ENCODE measurements around the gene ERCC1. TPM values are rescaled to one million over a fixed set of nuclear protein-coding genes. Genes with fewer than 3 reads are reported as not detected.

ERCC1 gene
- total RNA-seq, 1 donor from 2014 or later, result 67.1 TPM

DNA sequence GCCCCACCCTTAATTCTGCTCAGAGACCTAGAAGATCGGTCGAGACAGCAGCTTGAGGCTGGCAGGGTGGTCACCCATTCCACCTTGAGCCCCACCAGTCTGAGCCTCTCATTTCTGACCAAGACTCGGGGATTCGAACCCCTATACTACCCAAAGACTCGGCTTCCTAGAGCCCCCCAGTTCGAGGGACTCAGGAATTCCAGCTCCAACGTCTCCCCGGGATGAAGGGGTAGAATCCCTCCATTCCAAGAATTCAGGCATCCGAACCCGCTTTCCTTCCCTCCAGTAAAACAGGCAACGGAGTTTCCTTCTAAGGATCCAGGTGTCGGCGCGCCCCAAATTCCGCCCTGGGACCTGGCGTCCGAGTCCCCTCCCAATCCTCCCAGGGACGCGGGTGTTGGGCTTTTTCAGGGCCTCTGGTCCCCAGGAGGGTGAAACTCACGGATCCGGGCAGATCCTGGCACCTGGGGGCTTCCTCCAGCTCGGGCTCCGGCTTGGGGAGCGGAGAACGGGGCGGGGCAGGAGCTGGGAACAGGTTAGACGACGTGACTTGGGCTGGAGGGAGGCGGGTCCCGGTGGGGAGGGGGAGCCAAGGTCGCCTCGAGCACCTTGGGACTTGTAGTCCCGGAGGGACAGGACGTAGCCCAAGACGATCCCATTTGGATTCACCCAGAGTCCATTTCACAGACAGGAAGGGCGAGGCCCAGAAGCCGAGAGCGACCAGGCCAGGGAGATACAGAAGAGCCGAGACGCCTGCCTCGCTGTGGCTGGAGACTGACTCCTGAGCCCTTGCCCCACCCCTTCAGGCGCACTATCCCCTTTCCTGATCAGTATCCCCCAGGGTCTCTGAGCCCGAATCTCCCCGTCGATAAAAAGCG is 18.9 kb downstream of the ERCC1 start, which contains the start of gene PPP1R13L:
PPP1R13L (minus strand) TSS at position 513 of the 878 bp plus-strand sequence. CDS start 6,751 bp downstream, outside the sequence.
- no peaks in the 10 kb centered on the region for H3K36me3 ChIP-seq (ENCODE audit: control insufficient read depth, insufficient read depth, low read length)
- peak within 1 kb of the TSS; percentile 86 for H3K4me3 ChIP-seq (ENCODE audit: low read depth, low read length)
- H3K27me3 ChIP-seq (ENCODE audit: control insufficient read depth, insufficient read depth, low read length), result no peaks in the 10 kb centered on the region
- peak; percentile 70 for DNase-seq (ENCODE audit: low read depth)
- TF ChIP-seq, protein P1, sequence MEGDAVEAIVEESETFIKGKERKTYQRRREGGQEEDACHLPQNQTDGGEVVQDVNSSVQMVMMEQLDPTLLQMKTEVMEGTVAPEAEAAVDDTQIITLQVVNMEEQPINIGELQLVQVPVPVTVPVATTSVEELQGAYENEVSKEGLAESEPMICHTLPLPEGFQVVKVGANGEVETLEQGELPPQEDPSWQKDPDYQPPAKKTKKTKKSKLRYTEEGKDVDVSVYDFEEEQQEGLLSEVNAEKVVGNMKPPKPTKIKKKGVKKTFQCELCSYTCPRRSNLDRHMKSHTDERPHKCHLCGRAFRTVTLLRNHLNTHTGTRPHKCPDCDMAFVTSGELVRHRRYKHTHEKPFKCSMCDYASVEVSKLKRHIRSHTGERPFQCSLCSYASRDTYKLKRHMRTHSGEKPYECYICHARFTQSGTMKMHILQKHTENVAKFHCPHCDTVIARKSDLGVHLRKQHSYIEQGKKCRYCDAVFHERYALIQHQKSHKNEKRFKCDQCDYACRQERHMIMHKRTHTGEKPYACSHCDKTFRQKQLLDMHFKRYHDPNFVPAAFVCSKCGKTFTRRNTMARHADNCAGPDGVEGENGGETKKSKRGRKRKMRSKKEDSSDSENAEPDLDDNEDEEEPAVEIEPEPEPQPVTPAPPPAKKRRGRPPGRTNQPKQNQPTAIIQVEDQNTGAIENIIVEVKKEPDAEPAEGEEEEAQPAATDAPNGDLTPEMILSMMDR (IDR thresholded peaks at IDR 0.05; ENCODE audit: insufficient read depth, low read length, poor library complexity, severe bottlenecking), result no peak

DNA sequence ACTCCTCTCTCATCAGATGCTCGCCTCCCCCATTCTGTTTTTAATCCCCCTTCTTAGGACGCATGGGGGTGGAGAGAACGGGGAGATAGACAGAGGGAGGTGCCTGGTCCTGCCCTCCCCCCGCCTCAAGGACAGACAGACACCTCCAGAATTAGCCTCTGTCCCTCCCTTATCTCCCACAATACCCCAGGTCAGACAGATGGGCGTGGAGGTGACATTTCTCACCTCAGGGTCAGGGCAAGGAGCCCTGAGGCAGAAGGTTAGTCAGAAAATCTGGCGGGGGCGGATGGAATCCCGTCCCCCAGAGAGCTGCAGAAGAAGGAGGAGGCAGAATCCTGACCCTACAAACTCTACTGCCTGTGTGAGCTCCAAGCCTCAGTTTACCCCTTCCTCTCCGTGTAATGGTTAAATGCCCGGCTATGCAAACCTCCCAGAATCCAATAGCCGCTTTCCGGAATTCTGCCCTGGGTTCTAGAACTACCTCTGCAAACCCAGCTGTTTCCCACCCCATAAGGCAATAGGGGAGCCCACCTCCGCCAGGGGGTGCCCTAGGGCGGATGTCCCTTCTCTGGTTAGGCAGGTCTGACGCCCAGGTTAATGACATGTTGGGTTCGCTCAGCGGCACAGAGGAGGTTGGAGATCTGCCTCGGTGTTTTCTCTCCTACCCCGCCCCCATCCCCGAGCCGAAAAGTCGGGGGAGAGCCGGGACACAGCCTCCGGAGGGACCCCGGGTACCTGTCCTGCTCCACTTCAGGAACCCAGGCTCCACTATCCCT is 19.7 kb downstream of the ERCC1 start:
- Histone ChIP-seq H3K4me3 (ENCODE audit: low read depth, low read length) (peak overlapping the region; percentile 86), H3K27me3 (ENCODE audit: control insufficient read depth, insufficient read depth, low read length) (no peaks in the 10 kb centered on the region), H3K36me3 (ENCODE audit: control insufficient read depth, insufficient read depth, low read length) (no peaks in the 10 kb centered on the region)
- TF ChIP-seq, protein P1 (IDR thresholded peaks at IDR 0.05; ENCODE audit: insufficient read depth, low read length, poor library complexity, severe bottlenecking), result peak; percentile 78
- DNase-seq (ENCODE audit: low read depth), result no peak

DNA sequence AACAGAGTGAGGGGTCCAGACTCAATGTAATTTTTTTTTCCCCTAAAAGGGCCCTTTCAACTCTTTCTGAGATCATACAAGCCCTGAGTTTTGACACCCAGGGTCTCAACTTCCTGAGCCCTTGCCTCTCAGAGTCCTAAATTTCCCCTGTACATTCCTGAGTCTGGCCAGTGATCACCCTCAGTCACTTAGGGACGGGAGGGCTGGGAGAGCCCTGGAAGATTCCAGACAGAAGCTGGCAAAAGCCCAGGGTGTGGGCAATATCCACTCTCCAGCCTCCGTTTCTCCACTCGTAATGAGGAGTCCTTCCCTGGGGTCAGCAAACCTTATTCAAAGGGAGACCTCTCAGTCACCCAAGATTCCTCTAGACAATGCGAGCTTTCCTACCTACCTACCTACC is 20.4 kb downstream of the ERCC1 start:
- Histone ChIP-seq H3K27me3 (ENCODE audit: control insufficient read depth, insufficient read depth, low read length) (no peaks in the 10 kb centered on the region), H3K36me3 (ENCODE audit: control insufficient read depth, insufficient read depth, low read length) (no peaks in the 10 kb centered on the region), H3K4me3 (ENCODE audit: low read depth, low read length) (no peak overlapping the region)
- no peak for DNase-seq (ENCODE audit: low read depth)
- TF ChIP-seq, protein P1 (IDR thresholded peaks at IDR 0.05; ENCODE audit: insufficient read depth, low read length, poor library complexity, severe bottlenecking), result no peak

DNA sequence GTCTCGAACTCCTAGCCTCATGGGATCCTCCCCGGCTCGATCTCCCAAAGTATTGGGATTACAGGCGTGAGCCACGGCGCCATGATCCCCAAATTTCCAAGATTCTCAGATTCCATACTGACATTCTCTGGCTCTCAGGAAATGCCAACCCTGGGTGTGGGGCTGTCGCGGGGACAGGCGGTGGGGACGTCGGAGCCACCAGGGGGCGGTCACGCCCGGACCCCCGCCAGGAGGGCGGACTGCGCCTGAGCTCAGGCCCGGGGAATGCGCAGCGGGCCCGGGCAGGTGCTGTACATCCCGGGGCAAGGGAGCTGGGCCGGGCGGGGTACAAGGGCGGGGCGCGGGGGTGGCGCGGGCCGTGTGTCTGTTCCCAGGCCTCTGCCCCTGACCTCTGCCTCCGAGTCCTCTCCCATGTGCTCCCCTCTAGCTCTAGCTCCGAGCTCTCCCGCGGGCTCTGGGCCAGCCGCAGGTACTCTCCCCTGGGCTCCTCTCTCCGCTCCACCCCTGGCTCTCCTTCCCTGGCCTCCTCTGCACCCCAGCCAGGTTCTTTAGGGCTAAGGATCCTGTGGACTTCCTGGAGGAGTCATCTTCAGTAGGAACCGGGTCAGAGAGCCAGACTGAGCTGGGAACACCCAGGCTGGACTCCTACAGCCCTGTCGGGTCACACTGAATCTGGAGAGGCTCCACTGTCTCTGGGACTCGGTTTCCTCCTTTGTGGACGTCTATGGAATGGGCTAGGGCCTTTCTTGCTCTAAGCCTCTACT is 21.2 kb downstream of the ERCC1 start:
- no peaks in the 10 kb centered on the region for H3K36me3 ChIP-seq (ENCODE audit: control insufficient read depth, insufficient read depth, low read length)
- TF ChIP-seq, protein P1 (IDR thresholded peaks at IDR 0.05; ENCODE audit: insufficient read depth, low read length, poor library complexity, severe bottlenecking), result peak; percentile 61
- no peak overlapping the region for H3K4me3 ChIP-seq (ENCODE audit: low read depth, low read length)
- no peak for DNase-seq (ENCODE audit: low read depth)
- H3K27me3 ChIP-seq (ENCODE audit: control insufficient read depth, insufficient read depth, low read length), result no peaks in the 10 kb centered on the region

DNA sequence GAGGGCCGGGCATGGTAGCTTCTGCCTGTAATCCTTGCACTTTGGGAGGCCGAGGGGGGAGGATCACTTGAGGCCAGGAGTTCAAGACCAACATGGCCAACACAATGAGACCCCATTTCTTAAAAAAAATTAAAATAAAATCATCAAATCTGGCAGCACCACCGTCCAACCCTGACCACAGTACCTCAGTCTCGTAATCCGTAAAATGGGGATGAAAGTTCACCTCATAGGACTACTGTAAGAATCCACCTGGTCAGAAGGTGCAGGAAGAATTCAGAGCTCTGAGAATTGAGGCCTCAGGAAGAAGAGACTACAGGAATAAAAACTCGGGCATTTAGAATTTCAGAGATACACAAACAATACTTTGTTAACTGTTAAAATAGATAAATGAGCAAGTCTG is 21.9 kb downstream of the ERCC1 start:
- H3K27me3 ChIP-seq (ENCODE audit: control insufficient read depth, insufficient read depth, low read length), result no peaks in the 10 kb centered on the region
- DNase-seq (ENCODE audit: low read depth), result no peak
- H3K4me3 ChIP-seq (ENCODE audit: low read depth, low read length), result no peak overlapping the region
- no peaks in the 10 kb centered on the region for H3K36me3 ChIP-seq (ENCODE audit: control insufficient read depth, insufficient read depth, low read length)
- TF ChIP-seq, protein P1 (IDR thresholded peaks at IDR 0.05; ENCODE audit: insufficient read depth, low read length, poor library complexity, severe bottlenecking), result no peak

Data from kidney epithelial cell (primary cell).